Tibial nerve (tissue), 4 donors: ENCODE results near the gene SPECC1. TPM values are rescaled to one million over a fixed set of nuclear protein-coding genes. Genes with fewer than 3 reads are reported as not detected.

Source experiments
- DNase-seq, 2 donors: peaks; one replicate each; pipeline ENCODE4 v3.0.0-alpha.2; 2019; ENCODE audit warnings: low spot score in 2 of 2
- H3K27ac ChIP-seq, 4 donors: fragments of 200-600 bp; sonication (generic) in 3 of 4; one replicate each; pipeline ENCODE4 v1.5.1; 2017 to 2019; ENCODE audit warnings: mild to moderate bottlenecking in 1 of 4
- H3K27me3 ChIP-seq, 2 donors: fragments of 200-600 bp; sonication (generic) in 1 of 2; one replicate each; pipeline versions ENCODE4 v1.5.1 to v1.6.0; 2017 to 2019
- H3K36me3 ChIP-seq, 3 donors: fragments of 200-600 bp; sonication (generic); one replicate each; pipeline ENCODE4 v1.5.1; 2018 to 2019
- H3K4me1 ChIP-seq, 4 donors: fragments of 200-600 bp; sonication (generic) in 3 of 4; one replicate each; pipeline ENCODE4 v1.5.1; 2017 to 2019
- H3K4me3 ChIP-seq, 4 donors: fragments of 200-600 bp; sonication (generic) in 3 of 4; one replicate each; pipeline ENCODE4 v1.5.1; 2017 to 2019; ENCODE audit warnings: mild to moderate bottlenecking in 1 of 4, moderate library complexity in 1 of 4
- H3K9me3 ChIP-seq, 4 donors: fragments of 200-600 bp; sonication (generic) in 3 of 4; one replicate each; pipeline ENCODE4 v1.5.1; 2017 to 2019
- EP300 ChIP-seq, 2 donors: sonication (generic); formaldehyde crosslinking; IDR thresholded peaks; one replicate each; pipeline ENCODE4 v1.6.1; 2017; ENCODE audit warnings: antibody characterized with exemption in 2 of 2, mild to moderate bottlenecking in 1 of 2
- POLR2A ChIP-seq, 2 donors: fragments of 450-650 bp; IDR thresholded peaks; one replicate each; pipeline ENCODE4 v1.6.1; 2017; ENCODE audit warnings: antibody characterized with exemption in 2 of 2, mild to moderate bottlenecking in 2 of 2, moderate library complexity in 2 of 2
- WGBS, 2 donors: methylation state at CpG; one replicate each; pipeline ENCODE4 v1.1.5; 2018; 5-methylcytosine and 5-hydroxymethylcytosine counted together
- total RNA-seq, 4 donors: library from RNA; depleted of rRNA; stranded (reverse); fragments of >200 nt; gene quantifications; one replicate each; pipeline ENCODE4 v1.1.0, GENCODE V29; 2016
- TF ChIP-seq, protein P1 (sequence below), 5 experiments: fragments of 200-600 bp in 3 of 5; fragments of 450-650 bp in 2 of 5; sonication (generic) in 3 of 5; IDR thresholded peaks; one replicate each; pipeline ENCODE4 v1.5.1; 2016 to 2019; ENCODE audit warnings: antibody characterized with exemption in 5 of 5, mild to moderate bottlenecking in 3 of 5, moderate library complexity in 2 of 5

The SPECC1 gene
- total RNA-seq, 4 donors from 2014 or later: 63.2 to 139 (median 98.1) TPM

DNA sequence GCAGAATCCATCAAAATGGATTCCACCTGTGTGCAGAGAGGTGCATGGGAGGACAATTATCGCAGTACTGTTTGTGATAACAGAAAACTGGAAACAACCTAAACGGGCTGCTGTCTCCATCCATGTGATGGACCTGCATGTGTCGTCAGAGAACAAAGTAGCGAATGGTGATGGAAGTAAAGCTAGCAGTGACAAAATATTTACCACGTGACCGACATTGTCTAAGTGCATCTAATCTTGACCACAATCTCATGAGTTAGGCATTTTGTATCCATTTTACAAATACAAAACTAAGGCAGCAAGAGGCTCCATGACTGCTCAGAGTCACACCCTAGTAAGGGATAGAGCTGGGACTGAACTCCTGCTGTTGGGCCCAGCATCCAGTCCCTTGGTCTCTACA lies 270.9 kb downstream of the SPECC1 start:
- Histone ChIP-seq H3K36me3 (peaks cover 0 to 8% (median 0%) of the 10 kb centered on the region in 3 donors), H3K27ac (no peak overlapping the region), H3K4me3 (no peak overlapping the region), H3K27me3 (no peaks in the 10 kb centered on the region), H3K4me1 (peaks cover 0 to 6% (median 0%) of the 10 kb centered on the region in 4 donors), H3K9me3 (no peaks in the 10 kb centered on the region)
- no peak for TF ChIP-seq POLR2A (IDR thresholded peaks at IDR 0.05)
- DNase-seq: no peak
- 95 to 96% methylated on average over 6 of the region's 6 CpGs for WGBS, 2 donors

DNA sequence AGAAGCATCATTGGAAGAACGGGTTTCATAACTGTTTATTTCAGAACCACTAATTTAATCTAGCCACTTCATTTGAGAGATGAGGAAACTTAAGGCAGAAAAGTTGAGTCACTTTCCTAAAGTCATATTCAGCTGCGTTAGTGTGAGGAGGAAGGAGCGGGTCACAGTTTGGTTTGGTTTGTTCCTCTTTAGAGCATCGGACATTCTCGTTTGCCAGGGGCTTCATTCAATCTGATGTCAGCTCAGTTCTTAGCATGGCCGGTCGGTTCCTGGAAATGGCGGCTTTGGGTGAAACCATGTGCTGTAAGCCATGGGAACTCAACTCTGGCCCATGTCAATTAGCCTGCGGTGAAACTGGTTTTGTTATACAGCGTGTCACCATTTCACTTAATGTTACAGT lies 271.7 kb downstream of the SPECC1 start:
- Histone ChIP-seq H3K4me3 (no peak overlapping the region), H3K36me3 (peaks cover 0 to 8% (median 0%) of the 10 kb centered on the region in 3 donors), H3K4me1 (peaks cover 0 to 6% (median 0%) of the 10 kb centered on the region in 4 donors), H3K27ac (no peak overlapping the region), H3K27me3 (no peaks in the 10 kb centered on the region), H3K9me3 (no peaks in the 10 kb centered on the region)
- TF ChIP-seq EP300 (IDR thresholded peaks at IDR 0.05) (no peak), POLR2A (IDR thresholded peaks at IDR 0.05) (no peak)
- TF ChIP-seq, protein P1, sequence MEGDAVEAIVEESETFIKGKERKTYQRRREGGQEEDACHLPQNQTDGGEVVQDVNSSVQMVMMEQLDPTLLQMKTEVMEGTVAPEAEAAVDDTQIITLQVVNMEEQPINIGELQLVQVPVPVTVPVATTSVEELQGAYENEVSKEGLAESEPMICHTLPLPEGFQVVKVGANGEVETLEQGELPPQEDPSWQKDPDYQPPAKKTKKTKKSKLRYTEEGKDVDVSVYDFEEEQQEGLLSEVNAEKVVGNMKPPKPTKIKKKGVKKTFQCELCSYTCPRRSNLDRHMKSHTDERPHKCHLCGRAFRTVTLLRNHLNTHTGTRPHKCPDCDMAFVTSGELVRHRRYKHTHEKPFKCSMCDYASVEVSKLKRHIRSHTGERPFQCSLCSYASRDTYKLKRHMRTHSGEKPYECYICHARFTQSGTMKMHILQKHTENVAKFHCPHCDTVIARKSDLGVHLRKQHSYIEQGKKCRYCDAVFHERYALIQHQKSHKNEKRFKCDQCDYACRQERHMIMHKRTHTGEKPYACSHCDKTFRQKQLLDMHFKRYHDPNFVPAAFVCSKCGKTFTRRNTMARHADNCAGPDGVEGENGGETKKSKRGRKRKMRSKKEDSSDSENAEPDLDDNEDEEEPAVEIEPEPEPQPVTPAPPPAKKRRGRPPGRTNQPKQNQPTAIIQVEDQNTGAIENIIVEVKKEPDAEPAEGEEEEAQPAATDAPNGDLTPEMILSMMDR (IDR thresholded peaks at IDR 0.05): no peak
- WGBS, 2 donors: 92 to 94% methylated on average over 10 of the region's 10 CpGs
- no peak for DNase-seq

DNA sequence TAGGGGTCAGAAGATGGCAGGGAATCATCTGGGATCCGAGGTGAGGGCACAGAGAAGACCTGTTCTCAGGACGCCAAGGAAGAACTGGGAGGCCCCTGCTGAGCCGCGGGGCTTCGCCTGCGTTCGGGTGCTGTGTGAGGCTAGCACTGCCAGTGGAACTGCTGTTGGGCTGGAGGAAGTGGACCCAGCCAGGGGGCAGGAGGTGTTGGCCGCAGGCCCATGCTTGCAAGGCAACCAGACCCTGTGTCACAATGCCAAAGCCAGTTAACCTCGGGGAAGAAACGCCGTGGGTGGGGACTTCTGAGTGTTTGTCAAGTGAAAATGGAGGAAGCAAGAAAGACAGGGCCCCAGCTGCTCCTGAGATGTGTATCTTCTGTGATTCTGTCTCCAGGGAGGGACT lies 272.7 kb downstream of the SPECC1 start:
- Histone ChIP-seq H3K4me3 (no peak overlapping the region), H3K4me1 (no peaks in the 10 kb centered on the region), H3K9me3 (no peaks in the 10 kb centered on the region), H3K27ac (no peak overlapping the region), H3K27me3 (no peaks in the 10 kb centered on the region), H3K36me3 (peaks cover 0 to 14% (median 0%) of the 10 kb centered on the region in 3 donors)
- TF ChIP-seq EP300 (IDR thresholded peaks at IDR 0.05) (no peak), POLR2A (IDR thresholded peaks at IDR 0.05) (no peak)
- TF ChIP-seq, protein P1 (IDR thresholded peaks at IDR 0.05): no peak
- DNase-seq: peak; percentile 10 to 17
- 48 to 54% methylated on average over 11 of the region's 11 CpGs for WGBS, 2 donors

DNA sequence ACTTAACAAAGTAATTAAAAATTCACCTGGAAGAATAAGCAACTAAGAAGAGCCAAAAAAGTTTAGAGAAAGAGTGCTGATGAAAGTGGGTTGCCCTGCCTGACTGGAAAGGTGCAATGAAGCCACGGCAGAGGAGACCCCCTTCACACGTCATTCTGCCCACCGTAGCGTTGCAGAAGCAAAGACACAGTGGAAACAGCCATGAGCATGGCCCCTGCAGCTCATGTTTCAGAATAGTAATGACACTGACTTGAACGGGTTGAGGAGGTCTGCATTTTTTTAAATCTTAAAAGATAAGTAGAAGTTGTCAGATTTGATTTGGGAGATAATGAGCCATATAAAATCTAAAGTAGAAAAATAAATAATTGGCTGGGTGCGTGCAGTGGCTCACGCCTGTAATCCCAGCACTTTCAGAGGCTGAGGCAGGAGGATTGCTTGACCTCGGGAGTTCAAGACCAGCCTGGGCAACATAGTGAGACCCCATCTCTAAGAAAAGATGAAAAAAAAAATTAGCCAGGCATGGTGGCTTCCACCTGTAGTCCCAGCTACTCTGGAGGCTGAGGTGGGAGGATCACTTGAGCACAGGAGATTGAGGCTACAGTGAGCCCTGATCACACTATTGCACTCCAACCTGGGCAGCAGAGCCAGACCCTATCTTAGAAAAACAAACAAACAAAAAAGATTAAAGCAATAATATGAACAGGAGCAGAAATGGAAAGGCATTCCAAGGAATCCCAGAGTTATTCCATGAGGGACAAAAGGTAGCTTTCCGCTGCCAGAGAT lies 273.6 kb downstream of the SPECC1 start:
- DNase-seq: no peak
- 91 to 92% methylated on average over 9 of the region's 9 CpGs for WGBS, 2 donors
- Histone ChIP-seq H3K27ac (no peak overlapping the region), H3K36me3 (peaks cover 0 to 16% (median 0%) of the 10 kb centered on the region in 3 donors), H3K9me3 (no peaks in the 10 kb centered on the region), H3K4me1 (no peaks in the 10 kb centered on the region), H3K4me3 (no peak overlapping the region), H3K27me3 (no peaks in the 10 kb centered on the region)
- no peak for TF ChIP-seq EP300 (IDR thresholded peaks at IDR 0.05)
- TF ChIP-seq, protein P1 (IDR thresholded peaks at IDR 0.05): no peak
- no peak for TF ChIP-seq POLR2A (IDR thresholded peaks at IDR 0.05)

DNA sequence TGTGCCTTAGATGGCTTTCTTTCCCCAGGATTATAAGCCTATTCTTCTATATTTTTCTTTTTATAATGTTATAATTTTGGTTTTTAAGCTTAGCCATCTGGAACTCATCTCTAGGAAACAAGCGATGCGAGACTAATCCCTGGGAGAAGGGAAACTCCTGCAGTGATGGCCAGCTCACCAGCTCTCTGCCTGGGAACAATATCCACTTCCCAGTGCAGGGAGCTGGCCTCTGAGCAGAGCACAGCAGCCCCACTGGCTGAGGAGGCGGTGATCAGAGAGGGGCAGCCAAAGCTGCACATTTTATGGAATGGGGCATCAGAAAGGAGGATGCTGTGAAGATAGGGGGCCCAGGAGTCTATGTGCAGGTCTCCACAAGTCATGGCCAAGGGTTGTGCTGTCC lies 274.9 kb downstream of the SPECC1 start:
- Histone ChIP-seq H3K27me3 (no peaks in the 10 kb centered on the region), H3K9me3 (no peaks in the 10 kb centered on the region), H3K4me3 (no peak overlapping the region), H3K27ac (no peak overlapping the region), H3K36me3 (peaks cover 0 to 11% (median 0%) of the 10 kb centered on the region in 3 donors), H3K4me1 (no peaks in the 10 kb centered on the region)
- TF ChIP-seq, protein P1 (IDR thresholded peaks at IDR 0.05): no peak
- TF ChIP-seq EP300 (IDR thresholded peaks at IDR 0.05): no peak
- TF ChIP-seq POLR2A (IDR thresholded peaks at IDR 0.05): no peak
- WGBS, 2 donors: 72 to 79% methylated on average over 3 of the region's 3 CpGs
- no peak for DNase-seq
